Stimulated activated CD4-positive, alpha-beta T cell treated with anti-CD3 and anti-CD28 coated beads, Interleukin-4, amount 100 ng/mL, for 1 hour (primary cell): ENCODE data around the gene AHCYL2.
"Not testable (repeated sequence)": the region's sequence is repeated elsewhere in the genome, so short reads cannot be mapped to it uniquely, and the experiment has no call there.

Experiments
- DNase-seq: peaks from one replicate; pipeline ENCODE4 v3.0.0-alpha.2; 2020

The AHCYL2 gene

DNA sequence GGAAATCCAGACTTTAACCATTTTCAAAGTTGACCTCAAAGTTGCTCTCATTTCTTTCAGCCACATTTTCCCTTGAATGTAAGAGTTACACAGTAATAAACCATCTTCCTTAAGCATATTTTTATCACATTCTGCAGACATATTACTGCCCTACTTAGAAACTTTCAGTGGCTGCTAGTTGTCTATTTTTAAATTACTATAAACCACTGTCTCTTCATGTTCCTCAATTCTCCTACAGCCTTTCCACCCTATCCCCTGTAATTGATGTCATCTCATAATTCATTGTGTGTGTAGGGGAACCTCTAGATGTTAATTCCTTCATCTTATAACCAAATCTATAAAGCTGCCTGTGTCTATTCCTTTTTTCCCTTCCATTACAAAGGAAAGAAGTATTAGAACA lies 131.3 kb downstream of the AHCYL2 start:
- DNase-seq, result no peak

DNA sequence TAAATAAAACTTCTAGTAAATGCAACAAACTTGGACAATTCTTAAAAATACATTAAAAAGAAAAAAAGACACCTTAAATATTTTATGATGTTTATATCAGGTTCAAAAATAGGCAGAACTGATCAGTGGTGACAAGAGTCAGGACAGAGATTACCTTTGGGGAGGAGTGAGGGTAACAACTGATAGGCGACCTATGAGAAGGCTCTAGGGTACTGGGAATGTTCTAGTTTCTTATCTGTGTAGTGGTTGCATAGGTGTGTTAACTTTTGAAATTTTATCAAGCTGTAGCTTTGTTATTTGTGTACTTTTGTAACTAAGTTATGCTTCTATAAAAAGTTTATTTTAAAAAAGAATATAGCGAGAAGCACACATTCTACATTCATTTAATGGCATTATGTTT lies 134.3 kb downstream of the AHCYL2 start:
- DNase-seq, result no peak

DNA sequence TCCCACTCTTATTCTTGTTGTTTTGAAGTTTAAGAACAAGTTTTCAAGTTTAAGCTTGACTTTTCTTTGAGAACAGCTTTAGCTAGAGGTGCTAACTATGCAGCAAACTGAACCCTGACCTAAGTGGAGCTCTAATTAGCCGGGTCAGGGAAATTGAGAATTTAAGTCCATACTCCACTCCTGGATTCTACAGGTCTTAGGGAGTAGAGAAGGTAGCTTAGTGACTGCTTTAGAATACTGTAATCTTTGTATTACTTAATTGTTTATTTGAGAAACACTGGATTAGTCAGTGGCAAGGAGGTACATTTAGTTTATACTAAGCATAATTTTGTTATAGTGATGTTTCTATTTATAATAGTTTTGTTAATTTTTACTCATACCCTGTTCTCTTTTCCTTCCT lies 134.8 kb downstream of the AHCYL2 start:
- DNase-seq, result no peak

DNA sequence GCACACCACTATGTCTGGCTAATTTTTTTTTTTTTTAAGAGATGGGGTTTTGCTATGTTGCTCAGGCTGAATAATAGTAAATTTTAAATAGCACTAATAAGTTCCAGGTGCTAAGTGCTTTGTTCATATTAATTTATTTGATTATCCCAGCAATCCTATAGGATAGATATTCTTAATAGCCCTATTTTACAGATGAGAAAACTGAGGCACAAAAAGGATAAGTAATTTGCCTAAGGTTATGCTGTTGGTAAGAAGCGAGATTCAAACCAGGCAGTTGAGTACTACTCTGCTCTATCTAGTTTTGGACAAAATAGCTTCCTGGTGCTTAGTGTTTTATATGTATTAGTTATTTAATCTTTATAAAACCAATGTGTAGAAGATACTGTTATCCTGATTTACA lies 136.9 kb downstream of the AHCYL2 start:
- DNase-seq, result no peak

DNA sequence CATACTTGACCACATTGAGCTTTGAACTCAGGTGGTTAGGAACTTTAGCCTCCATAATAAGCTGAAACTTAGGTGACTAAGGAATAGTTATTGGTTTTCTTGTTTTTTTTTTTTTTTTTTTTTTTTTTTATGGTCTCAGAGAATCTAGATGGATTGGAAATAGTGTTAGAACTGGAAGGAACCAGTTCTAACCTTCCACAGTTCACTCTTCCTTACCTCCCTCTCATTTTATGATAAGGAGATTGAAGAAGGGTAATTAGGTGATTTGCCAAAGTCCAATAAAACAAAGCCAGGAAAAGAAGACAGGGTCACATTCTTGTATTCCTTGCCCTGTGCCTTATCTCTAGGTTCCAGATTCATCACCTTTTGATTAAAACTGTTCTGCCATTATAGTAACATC lies 137.7 kb downstream of the AHCYL2 start:
- no peak for DNase-seq

DNA sequence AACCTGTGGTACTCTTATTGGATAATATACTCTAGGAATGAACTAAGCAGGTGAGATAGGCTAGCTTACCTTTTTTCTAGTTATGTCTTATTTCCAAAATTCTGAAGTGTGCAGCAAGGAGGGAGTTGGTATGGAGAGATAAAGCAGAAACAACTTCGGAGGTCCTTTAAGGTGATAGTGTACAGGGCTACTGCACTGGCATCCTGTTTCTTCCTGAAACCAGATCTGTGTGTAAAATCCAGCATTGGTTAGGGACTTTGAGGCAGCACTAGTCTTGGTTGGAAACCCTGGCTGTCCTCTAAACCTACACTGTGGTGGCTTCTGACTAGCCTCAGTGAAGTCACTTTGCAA lies 142.5 kb downstream of the AHCYL2 start:
- no peak for DNase-seq

DNA sequence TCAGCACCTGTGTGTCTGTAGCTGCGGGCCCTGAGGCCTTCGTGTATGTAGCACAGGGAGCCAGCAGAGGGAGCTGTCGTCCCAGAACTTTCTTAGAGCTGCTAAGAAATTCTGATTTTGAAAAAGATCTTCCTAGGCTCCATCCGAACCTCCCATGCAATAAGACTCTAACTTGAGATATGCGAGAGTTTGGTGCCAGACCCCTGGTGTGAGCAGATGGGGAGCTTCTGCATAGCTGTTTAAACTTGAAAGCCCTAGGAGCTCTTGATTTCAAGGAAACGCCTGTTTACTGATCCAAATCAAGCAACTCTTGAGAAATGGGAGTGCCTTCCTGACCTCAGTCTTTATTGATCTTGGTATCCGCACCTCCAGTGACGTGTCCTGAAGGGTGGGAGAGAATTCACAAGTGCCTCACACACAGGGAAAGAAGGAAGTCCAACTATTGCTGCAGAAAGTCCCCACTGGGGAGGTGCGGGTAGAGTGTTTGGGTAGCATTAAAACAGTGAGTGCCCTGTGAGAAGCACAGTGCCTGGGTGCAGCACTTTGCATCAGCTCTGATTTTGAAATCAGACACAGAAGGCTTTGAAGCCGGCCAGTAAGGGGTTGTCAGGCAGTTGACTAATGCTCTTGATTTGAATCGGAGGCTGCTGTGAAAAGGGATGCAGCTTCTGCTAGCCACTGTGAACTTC lies 143.0 kb downstream of the AHCYL2 start:
- DNase-seq, result peak; percentile 78

DNA sequence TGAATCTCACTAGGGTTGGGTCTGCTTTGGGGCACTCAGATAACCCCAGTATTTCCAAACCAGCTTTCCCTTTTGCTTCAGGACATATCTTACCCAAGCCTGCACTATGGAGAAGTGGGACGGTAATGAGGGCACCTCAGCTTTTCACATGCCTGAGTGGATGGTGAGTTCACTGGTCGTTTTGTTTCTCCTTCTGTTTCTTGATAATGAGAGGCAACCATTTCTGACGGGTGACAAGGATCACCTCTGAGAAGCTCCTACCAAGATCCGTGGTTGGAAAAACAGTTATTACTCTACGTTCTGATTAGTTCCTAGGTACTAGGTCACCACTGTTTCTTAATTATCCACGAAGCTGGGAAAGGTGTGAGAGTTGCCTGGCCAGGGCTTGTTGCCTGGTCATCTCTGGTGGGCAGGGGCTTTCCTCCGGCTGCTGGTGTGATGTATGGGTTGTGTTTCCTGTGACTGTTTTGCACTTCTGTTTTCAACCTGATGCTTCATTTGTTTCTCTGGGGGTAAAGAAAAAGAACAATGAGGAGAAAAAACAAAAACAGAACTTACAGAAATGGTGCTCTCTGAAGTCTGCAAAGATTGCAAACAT lies 143.7 kb downstream of the AHCYL2 start:
- no peak for DNase-seq

DNA sequence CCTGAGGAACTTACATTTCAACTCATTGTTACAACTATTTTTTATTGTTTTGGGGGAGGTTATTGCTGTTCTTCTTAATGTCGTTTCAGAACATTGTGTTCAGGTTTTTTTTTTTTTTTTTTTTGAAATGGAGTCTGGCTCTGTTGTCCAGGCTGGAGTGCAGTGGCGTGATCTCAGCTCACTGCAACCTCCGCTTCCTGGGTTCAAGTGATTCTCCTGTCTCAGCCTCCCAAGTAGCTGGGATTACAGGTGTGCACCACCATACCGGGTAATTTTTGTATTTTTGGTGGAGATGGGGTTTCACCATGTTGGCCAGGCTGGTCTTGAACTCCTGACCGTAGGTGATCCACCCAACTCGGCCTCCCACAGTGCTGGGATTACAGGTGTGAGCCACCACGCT lies 144.6 kb downstream of the AHCYL2 start:
- DNase-seq, result not testable (repeated sequence)

DNA sequence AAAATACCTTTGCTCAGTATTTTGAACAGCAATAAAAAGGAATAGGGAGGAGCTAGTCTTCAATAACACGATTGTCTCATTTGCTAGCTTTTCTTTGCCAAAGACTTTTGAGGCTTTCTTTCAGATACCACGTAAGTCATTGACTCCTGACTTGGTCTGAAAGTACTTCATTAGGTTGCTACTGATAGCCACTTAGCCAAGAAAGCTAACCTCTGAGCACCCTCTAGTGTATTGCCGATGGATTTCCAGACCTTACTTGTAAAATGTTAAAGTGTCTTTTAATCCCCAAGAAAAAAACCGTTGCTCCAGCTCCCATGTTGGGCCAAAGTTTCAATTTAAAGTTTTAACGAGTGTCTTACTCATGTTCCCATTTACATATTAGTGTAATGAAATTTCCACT lies 146.0 kb downstream of the AHCYL2 start:
- no peak for DNase-seq

DNA sequence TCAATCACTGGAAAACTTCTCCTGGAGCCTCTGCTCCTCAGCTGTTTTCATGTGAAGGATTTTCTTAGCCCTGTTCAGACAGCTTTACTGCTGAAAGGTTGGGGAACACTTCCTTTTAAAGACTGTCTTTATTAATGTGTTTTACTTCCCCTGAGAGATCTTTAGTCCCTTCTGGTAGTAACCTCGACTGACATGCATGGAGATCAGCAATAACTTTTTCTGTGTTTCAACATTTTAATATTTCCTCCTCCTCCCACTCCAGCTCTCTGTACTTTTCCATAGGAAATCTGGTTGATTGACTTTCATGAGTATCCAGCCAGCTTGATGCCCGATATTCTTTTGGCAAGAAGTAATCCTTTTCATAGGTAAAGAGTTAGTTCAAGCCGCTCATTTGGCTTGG lies 146.7 kb downstream of the AHCYL2 start:
- DNase-seq, result no peak

DNA sequence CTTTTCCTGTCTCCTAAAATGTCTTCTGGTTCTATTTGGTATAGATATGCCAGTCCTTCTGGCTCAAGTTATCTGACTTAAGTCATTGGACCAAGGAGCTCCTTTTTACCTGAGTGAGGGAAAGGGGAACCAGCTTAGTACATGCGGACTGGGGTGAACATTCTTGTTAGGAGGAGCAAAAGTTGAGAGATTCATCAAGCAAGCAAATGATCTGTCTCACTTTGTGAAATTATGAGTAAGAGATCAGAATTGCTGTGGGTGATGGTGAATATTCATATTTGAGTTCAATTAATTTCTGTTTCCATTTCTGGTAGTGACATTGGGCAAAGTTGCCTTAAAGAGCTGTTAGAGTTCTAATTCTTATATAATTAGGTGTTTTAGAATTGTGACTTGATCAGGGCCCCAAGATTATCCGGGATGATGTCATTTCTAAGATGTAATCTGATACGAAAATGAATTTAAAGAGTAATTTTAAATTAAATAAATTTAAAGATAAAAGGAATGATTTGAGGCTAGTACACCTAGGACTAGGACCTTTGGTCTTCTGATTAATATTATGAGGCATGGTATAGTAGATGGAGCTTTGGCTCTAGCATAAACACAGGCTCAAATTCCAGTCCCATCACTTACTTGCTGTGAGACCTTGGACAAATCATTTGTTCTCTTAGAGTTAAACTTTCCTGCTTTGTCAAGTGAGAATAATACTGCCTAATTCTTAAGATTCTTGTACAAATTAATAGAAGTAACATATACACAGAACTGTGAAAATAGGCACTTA lies 149.0 kb downstream of the AHCYL2 start:
- DNase-seq, result no peak

DNA sequence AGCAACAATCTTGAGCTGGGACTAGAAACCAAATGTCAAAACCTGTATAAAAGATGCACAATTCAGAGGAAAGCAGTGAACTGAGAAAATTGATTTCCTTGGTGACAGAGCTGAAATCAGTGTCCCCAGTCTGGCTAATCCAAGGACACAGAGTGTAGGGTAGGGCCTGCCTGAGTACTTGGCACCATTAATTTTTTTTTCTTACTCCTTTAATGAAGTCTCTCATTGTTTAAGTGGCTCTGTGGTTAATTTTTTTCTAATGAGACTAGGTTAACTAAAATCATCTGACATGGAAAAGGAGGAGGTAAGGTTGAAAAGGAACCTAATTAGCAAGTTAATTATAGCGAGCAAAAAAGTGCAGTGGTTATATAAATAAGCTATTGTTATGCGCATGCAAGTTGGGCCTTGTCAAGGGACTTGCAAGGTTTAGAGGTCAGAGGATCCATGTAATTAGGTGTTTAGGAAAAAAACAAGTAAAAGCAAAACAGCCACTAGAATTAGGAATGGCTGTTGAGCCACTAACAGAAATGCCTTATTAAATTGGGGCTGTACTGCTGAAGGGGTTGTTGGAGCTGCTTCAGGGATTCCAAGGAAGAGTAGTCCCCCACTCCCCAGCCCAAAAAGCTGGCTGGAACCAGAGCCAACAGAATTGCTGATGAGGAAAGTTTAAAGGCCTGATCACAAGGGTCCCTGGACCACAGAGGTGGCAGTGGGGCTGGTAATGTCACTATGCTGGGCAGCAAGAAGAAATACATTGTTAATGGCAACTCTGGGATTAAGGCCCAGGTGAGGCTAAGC lies 150.5 kb downstream of the AHCYL2 start:
- no peak for DNase-seq

DNA sequence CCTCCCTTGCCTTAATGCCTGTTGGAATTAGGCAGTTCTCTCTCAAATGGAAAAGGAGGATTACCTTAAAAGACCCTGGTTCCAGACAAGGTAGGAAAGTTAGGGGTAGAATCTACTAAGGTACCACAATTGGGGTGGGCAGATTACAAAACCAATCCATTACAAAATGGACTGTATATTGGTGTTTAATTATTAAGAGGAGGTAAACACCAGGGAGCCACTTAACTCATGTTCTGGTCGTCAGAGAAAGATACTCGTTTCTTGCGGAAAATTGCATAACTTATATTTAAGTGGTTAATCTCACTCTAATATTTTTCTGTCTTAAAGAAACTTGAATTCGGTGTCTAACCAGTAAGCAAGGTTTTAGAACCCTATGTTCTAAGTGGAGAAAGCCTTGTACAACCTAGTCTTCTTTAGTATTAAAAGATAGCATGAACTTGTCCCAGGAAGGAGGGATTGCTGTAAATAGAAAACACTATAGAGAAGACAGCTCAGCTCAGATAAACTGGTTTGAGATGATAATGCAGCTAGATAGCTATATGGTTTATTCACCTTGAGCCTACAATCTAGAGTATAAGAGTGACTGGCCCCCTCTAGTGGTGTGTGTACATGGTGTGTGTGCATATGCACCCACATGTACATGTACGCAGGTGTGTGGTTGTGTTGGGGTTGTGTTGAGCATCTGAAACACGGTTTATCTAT lies 151.4 kb downstream of the AHCYL2 start:
- DNase-seq, result peak; percentile 32

DNA sequence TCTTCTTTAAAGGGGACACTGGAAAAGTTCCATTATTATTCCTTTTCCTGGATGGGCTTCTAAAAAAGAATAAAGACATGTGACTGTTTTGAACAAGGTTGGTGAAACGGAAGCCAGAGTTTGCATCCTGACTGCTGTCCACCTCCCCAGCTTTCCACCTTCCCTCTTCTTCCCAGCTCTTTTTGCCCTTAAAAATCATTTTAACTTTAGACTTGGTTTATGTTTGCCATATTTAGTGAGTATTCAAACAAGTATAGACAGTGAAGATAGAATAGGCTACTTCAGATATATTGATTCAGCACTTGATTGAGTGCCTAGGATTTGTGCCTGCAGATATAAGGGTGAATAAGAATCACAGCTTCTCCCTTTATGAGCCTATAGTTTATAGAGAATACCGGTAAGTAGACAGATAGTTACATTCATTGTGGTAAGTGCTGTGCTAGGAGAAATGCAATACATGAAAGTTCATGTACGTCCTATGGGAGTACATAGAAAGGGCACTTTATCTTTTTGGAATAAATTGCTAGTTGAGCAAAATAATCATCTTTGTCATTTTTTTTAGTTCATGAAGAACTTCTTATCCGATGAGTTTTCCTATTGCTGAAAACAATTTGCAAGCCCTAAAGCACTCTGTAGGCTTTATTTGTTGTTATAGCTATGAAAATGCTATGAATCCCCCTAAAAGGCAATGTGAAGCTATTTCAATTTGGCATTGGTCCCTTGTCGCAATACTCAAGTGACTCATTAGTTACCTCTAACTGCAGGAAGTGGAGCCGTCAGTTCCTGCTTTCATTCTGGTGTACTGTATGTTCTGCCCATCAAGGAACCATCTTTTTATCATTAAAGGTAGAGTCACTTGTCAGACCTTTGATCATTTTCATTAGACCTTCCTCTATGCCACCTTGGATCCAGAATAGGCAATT lies 152.2 kb downstream of the AHCYL2 start:
- no peak for DNase-seq

DNA sequence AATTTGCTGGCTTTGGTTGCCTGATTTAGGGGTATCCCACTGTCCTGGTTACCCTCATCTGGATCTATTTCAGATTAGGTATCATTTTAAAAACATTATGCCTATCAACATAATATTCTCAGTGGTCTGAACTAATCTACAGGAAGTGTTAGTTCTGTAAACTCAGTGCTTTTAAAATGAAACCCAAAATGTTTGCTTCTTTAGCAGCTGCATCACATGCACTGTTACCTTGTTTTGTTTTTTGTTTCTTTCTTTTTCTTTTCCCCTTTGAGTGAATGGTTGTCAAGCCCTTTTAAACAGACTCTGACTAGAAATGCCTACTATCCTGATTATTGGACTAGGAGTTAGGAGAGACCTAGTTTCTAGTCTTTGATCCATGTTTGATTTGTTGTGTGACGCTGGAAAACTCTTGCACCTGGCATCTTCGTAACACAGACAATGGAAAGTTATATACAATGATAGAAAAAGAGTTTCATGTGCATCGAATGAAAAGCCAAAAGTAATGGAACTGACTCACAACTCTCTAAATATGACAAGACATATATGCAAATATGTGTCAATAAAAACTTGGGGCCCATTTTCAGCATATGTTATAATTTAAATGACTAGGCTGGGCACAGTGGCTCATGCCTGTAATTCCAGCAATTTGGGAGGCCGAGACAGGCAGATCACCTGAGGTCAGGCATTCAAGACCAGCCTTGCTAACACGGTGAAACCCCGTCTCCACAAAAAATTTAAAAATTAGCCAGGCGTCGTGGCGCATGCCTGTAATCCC lies 157.1 kb downstream of the AHCYL2 start:
- DNase-seq, result no peak

DNA sequence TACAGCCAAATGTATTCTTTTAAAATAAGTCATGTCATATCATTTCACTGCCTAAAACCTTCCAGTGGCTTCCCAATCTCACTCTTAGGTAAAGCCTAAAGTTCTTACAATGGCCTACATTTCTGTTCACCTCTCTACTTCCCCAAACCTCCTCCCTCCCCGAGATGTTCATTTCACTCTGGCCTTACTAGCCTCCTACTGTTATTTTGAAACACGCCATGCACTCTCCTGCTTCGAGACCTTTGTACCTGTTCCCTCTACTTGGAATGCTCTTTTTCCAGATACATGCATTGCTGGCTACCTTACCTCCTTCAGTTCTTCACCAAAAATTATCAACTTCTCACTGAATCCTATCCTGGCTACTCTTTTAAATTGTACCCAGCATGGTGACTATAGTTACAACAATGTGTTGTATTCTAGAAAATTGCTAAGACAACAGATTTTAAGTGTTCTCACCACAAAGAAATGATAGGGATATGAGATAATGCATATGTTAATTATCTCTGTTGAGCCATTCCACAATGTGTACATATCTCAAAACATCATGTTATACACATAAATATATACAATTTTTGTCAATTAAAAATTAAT lies 158.8 kb downstream of the AHCYL2 start:
- DNase-seq, result no peak

DNA sequence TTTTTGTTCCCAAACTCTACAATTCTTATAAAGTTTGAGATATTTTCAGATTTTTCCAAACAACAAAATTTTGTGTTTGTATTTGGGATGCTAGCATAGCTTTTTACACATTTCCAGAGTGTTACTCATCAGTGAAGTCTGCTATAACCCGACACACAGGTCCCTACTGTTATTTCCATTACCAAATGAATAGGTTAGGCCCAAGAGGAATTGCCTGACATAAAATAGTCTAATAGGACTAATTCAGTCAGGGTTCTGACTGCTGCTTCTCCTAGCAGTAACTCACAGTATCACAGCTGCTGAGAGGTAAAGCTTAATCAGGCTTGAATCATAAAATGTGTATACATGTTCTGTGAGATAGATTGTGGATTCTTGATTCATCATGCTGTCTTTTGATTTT lies 160.3 kb downstream of the AHCYL2 start:
- DNase-seq, result no peak

DNA sequence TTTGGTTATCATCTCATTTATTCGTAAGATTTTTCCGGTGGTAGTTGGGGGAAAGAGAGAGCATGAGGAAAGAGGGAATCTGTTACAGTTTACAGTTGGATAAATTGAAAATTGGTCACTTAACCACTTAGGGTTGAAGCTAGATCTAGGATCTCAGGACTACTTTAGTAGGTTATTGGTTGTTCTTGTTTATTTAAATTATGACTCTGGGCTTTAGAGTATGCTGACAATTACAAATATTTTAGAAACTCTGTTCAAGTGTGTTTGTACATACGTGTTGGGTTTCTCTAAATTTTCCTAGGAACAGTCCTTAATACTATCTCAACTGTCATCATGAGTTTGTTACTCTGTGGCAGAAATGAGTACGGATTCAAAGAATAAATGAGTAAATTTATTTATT lies 160.8 kb downstream of the AHCYL2 start:
- DNase-seq, result no peak

DNA sequence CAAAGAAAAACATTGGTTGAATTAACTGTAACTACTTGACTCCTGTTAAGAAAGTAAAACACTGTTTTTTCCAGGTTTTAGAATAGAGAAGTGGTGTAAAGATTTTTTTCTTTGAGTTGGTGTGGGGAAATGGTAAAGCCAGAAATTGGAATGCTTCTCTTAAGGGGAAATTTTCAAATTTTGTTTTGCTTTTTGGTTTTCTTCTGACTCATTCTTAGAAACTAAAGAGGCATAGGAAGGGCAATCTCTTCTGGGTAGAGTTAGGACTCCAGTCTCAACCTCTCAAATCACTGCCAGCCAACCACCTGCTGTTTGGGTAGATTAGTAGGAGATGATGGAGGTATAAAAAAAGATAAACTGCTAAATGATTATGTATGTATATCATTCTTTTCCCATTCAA lies 161.7 kb downstream of the AHCYL2 start:
- DNase-seq, result no peak

DNA sequence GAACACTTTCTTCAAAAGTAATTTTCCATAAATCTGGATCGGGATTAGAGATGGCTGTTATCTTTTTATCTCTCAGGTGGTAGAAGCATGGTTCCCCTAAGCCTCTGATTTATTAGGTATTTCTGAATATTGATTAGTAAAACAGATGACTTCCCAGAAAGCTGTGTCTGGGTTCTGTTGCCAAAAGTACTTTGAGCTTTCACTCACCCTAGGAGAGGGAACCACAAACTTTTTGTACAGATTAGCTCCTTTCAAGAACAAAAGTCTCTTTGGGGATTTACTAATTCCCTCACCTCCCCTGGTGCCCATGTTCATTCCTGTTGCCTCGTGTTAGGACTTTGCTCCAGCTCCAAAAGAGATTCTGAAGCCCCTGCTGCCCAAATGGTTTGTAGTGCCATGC lies 162.7 kb downstream of the AHCYL2 start:
- no peak for DNase-seq
